ENCODE data around the gene JMJD7. TPM values are rescaled to one million over a fixed set of nuclear protein-coding genes. Genes with fewer than 3 reads are reported as not detected.

Gene JMJD7
- total and polyA plus RNA-seq, 2 donors (not counting 1 experiment from before 2014, with no cell fraction given): 33.4 to 43.9 TPM

GRCh38 chr15:41882689-41883483 lies 55.0 kb downstream of the JMJD7 start:
- Mint-ChIP-seq H3K4me1 (peaks cover 24% of the 10 kb centered on the region), H3K27me3 (peaks cover 20% of the 10 kb centered on the region), H3K27ac (no peak overlapping the region), H3K9me3 (ENCODE audit: insufficient read depth) (no peaks in the 10 kb centered on the region), H3K4me3 (peak overlapping the region; percentile 49)
- Histone ChIP-seq H3K79me2 (ENCODE audit: control insufficient read depth, insufficient read depth, low read length) (no peaks in the 10 kb centered on the region), H3K27ac (ENCODE audit: low read length in 2 of 2) (no peak overlapping the region), H3K9me3 (ENCODE audit: control extremely low read depth in 1 of 3, control insufficient read depth in 2 of 3, insufficient read depth in 1 of 3, low read length in 2 of 3) (peaks cover 0 to 4% (median 0%) of the 10 kb centered on the region in 3 donors), H3K4me1 (ENCODE audit: control insufficient read depth in 2 of 2, insufficient read depth in 2 of 2, low read length in 2 of 2) (peaks cover 18 to 21% of the 10 kb centered on the region in 2 donors), H3K9ac (ENCODE audit: low read length) (no peak overlapping the region), H2AFZ (ENCODE audit: insufficient read depth, low read depth, low read length, poor library complexity, severe bottlenecking) (no peak overlapping the region), H4K20me1 (ENCODE audit: control insufficient read depth, insufficient read depth, low read length, poor library complexity, severe bottlenecking) (no peaks in the 10 kb centered on the region), H3K36me3 (replicated peaks in 1 of 2; ENCODE audit: control extremely low read depth in 1 of 2, control insufficient read depth in 1 of 2, extremely low read depth in 1 of 2, insufficient read depth in 2 of 2, low read length in 1 of 2) (no peaks in the 10 kb centered on the region), H3K4me3 (ENCODE audit: control extremely low read depth in 1 of 5, extremely low read depth in 1 of 5, insufficient read depth in 1 of 5, low read depth in 2 of 5, low read length in 4 of 5) (no peak overlapping the region), H3K4me2 (replicated peaks; ENCODE audit: low read depth, low read length, poor library complexity, severe bottlenecking) (peak overlapping the region; percentile 57), H3K27me3 (replicated peaks in 1 of 4; ENCODE audit: control extremely low read depth in 1 of 4, control insufficient read depth in 3 of 4, insufficient read depth in 4 of 4, low read length in 3 of 4) (peaks cover 0 to 29% (median 3%) of the 10 kb centered on the region in 4 experiments)
- DNase-seq: peak; percentile 36
- ATAC-seq (ENCODE audit: low read depth): peak; percentile 31
- intact Hi-C loops (cut with micrococcal nuclease): no loop called here
- WGBS (ENCODE audit: insufficient coverage): 73% methylated on average over 10 of the region's 14 CpGs
- CTCF ChIA-PET: no interaction called here
- no peak for TF ChIP-seq CTCF (IDR thresholded peaks at IDR 0.05)
- TF ChIP-seq EZH2 (IDR thresholded peaks at IDR 0.05; ENCODE audit: borderline replicate concordance, insufficient read depth, low read depth, low read length, poor library complexity, severe bottlenecking): no peak
- POLR2A ChIA-PET: interaction anchor here (0.7 kb wide), 1 partner anchor 21 kb away, joined by 3 read pairs; no protein-coding TSS in a partner anchor

GRCh38 chr15:41883484-41883825 lies 55.6 kb downstream of the JMJD7 start:
- H3K27ac Mint-ChIP-seq: no peak overlapping the region
- ChIA-PET POLR2A (no interaction called here), CTCF (interaction anchor here (1.7 kb wide), 1 partner anchor 12 kb away, joined by 3 read pairs; no protein-coding TSS in a partner anchor)
- no peak overlapping the region for H3K27ac ChIP-seq (ENCODE audit: low read length in 2 of 2)
- TF ChIP-seq EZH2 (IDR thresholded peaks at IDR 0.05; ENCODE audit: borderline replicate concordance, insufficient read depth, low read depth, low read length, poor library complexity, severe bottlenecking): no peak
- TF ChIP-seq CTCF (IDR thresholded peaks at IDR 0.05): no peak
- 71% methylated on average over 2 of the region's 2 CpGs for WGBS (ENCODE audit: insufficient coverage)
- H3K9me3 ChIP-seq (ENCODE audit: control extremely low read depth in 1 of 3, control insufficient read depth in 2 of 3, insufficient read depth in 1 of 3, low read length in 2 of 3): peaks cover 0 to 10% (median 0%) of the 10 kb centered on the region in 3 donors
- H3K4me1 Mint-ChIP-seq: peaks cover 27% of the 10 kb centered on the region
- peaks cover 0 to 29% (median 3%) of the 10 kb centered on the region in 4 experiments for H3K27me3 ChIP-seq (replicated peaks in 1 of 4; ENCODE audit: control extremely low read depth in 1 of 4, control insufficient read depth in 3 of 4, insufficient read depth in 4 of 4, low read length in 3 of 4)
- DNase-seq: no peak
- no peaks in the 10 kb centered on the region for H3K79me2 ChIP-seq (ENCODE audit: control insufficient read depth, insufficient read depth, low read length)
- H3K27me3 Mint-ChIP-seq: peaks cover 20% of the 10 kb centered on the region
- intact Hi-C loops (cut with micrococcal nuclease): no loop called here
- no peaks in the 10 kb centered on the region for H4K20me1 ChIP-seq (ENCODE audit: control insufficient read depth, insufficient read depth, low read length, poor library complexity, severe bottlenecking)
- peak overlapping the region; percentile 8 for H3K4me3 Mint-ChIP-seq
- no peaks in the 10 kb centered on the region for H3K36me3 ChIP-seq (replicated peaks in 1 of 2; ENCODE audit: control extremely low read depth in 1 of 2, control insufficient read depth in 1 of 2, extremely low read depth in 1 of 2, insufficient read depth in 2 of 2, low read length in 1 of 2)
- no peak overlapping the region for H2AFZ ChIP-seq (ENCODE audit: insufficient read depth, low read depth, low read length, poor library complexity, severe bottlenecking)
- H3K4me3 ChIP-seq (ENCODE audit: control extremely low read depth in 1 of 5, extremely low read depth in 1 of 5, insufficient read depth in 1 of 5, low read depth in 2 of 5, low read length in 4 of 5): no peak overlapping the region
- peak overlapping the region; percentile 57 for H3K4me2 ChIP-seq (replicated peaks; ENCODE audit: low read depth, low read length, poor library complexity, severe bottlenecking)
- no peak for ATAC-seq (ENCODE audit: low read depth)
- H3K4me1 ChIP-seq (ENCODE audit: control insufficient read depth in 2 of 2, insufficient read depth in 2 of 2, low read length in 2 of 2): peaks cover 23 to 27% of the 10 kb centered on the region in 2 donors
- no peaks in the 10 kb centered on the region for H3K9me3 Mint-ChIP-seq (ENCODE audit: insufficient read depth)
- no peak overlapping the region for H3K9ac ChIP-seq (ENCODE audit: low read length)

All from B cell (primary cell).